Right lobe of liver (tissue), 4 donors: Measurements from ENCODE around the gene RPS2.

ENCODE experiments used
- POLR2A ChIP-seq: fragments of 450-650 bp; IDR thresholded peaks from one replicate; pipeline ENCODE4 v1.6.1; 2017; ENCODE audit warnings: antibody characterized with exemption, mild to moderate bottlenecking
- TF ChIP-seq, protein P1 (sequence below), 4 donors: fragments of 200-600 bp in 3 of 4; fragments of 450-650 bp in 1 of 4; IDR thresholded peaks; one replicate each; pipeline versions ENCODE4 v1.5.1 to v1.8.0; 2016 to 2022; ENCODE audit warnings: antibody characterized with exemption in 4 of 4, mild to moderate bottlenecking in 2 of 4
- donor health status: DM: no; HTN: no; CAD: no.
- donor health status: DM: no; HTN: no; CAD: no.
- donor health status: DM: no; HTN: yes; CAD: no.

DNA sequence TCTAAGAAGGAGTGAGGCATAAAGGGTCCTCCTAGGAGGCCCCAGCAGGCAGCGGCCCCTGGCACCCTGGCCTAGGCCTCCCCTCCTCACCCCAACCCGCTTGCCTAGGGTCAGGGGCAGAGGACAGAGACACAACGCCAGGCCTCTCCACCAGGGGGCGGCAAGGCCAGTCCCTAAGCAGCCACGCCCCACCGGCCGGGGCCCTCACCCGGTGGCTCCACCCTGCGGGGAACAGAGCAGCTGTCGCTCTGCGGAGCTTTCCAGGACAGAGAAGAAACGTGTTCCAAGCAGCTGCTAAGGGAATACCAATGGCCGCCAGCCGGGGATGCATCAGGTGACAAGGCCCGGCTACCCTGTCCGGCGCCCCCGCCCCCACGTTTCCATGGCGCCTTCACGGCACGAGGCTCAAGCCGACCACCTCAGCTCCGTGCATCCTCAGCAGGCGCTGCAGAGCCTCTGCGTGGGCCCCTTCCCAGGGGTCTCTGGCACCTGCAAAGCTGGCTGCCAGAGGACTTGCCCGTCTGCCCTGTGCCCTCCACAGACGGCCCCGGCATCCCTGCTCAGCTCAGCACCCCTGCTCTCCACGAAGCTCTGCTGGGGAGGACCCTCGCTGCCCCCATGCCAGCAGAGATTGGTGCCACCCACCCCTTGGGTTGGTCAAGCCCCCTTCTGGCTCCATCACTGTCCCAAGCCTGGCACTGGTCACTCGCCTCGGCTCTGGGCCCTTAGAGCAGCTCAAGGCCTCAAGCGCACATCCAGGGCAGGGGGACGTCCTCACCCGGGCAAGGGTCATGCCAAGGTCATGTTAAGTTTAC is 39.4 kb upstream of the RPS2 start:
- TF ChIP-seq, protein P1, sequence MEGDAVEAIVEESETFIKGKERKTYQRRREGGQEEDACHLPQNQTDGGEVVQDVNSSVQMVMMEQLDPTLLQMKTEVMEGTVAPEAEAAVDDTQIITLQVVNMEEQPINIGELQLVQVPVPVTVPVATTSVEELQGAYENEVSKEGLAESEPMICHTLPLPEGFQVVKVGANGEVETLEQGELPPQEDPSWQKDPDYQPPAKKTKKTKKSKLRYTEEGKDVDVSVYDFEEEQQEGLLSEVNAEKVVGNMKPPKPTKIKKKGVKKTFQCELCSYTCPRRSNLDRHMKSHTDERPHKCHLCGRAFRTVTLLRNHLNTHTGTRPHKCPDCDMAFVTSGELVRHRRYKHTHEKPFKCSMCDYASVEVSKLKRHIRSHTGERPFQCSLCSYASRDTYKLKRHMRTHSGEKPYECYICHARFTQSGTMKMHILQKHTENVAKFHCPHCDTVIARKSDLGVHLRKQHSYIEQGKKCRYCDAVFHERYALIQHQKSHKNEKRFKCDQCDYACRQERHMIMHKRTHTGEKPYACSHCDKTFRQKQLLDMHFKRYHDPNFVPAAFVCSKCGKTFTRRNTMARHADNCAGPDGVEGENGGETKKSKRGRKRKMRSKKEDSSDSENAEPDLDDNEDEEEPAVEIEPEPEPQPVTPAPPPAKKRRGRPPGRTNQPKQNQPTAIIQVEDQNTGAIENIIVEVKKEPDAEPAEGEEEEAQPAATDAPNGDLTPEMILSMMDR (IDR thresholded peaks at IDR 0.05), result peak; percentile 90 to 97 (median 96)
- no peak for TF ChIP-seq POLR2A
